Lung (tissue), 12 donors: ENCODE measurements around the gene ROCK2. TPM values are rescaled to one million over a fixed set of nuclear protein-coding genes. Genes with fewer than 3 reads are reported as not detected.

Experiments used
- ATAC-seq: fragments of 200-7000 bp; cut with Tn5 transposase; one replicate; pipeline ENCODE4 v1.9.1; 2020; ENCODE audit warnings: moderate number of reproducible peaks; ENCODE audit not compliant: insufficient read depth, low FRiP score
- DNase-seq, 3 donors: peaks; one replicate each; pipeline ENCODE4 v3.0.0-alpha.2; 2013 to 2017
- H3K27ac ChIP-seq, 2 donors: one replicate each; pipeline ENCODE4 v1.5.1; 2013; ENCODE audit warnings: mild to moderate bottlenecking in 2 of 2, moderate library complexity in 2 of 2, control low read depth in 1 of 2, inconsistent platforms in 1 of 2, low read depth in 1 of 2, low read length in 1 of 2
- H3K27me3 ChIP-seq, 3 donors: one replicate each; pipeline ENCODE4 v1.5.1; 2013; ENCODE audit warnings: low read length in 2 of 3; ENCODE audit not compliant: control insufficient read depth in 3 of 3, insufficient read depth in 3 of 3
- H3K36me3 ChIP-seq, 4 donors: one replicate each; pipeline ENCODE4 v1.5.1; 2013; ENCODE audit warnings: low read length in 4 of 4, mild to moderate bottlenecking in 1 of 4, moderate library complexity in 1 of 4; ENCODE audit not compliant: control insufficient read depth in 4 of 4, insufficient read depth in 4 of 4
- H3K4me1 ChIP-seq, 5 donors: one replicate each; pipeline ENCODE4 v1.5.1; 2013; ENCODE audit warnings: low read length in 5 of 5, mild to moderate bottlenecking in 2 of 5, moderate library complexity in 1 of 5; ENCODE audit not compliant: control insufficient read depth in 5 of 5, insufficient read depth in 5 of 5
- H3K4me3 ChIP-seq: one replicate; pipeline ENCODE4 v1.5.1; 2013; ENCODE audit warnings: mild to moderate bottlenecking, control low read depth, moderate library complexity
- H3K9ac ChIP-seq, 2 donors: one replicate each; pipeline ENCODE4 v1.5.1; 2013; ENCODE audit warnings: low read length in 2 of 2, control low read depth in 1 of 2; ENCODE audit not compliant: insufficient read depth in 1 of 2
- H3K9me3 ChIP-seq, 4 donors: one replicate each; pipeline ENCODE4 v1.5.1; 2013; ENCODE audit warnings: low read length in 3 of 4, mild to moderate bottlenecking in 1 of 4, moderate library complexity in 1 of 4; ENCODE audit not compliant: control insufficient read depth in 4 of 4, insufficient read depth in 3 of 4
- WGBS, 2 donors: extraction: QIAGEN DNeasy Blood & Tissue Kit; methylation state at CpG; one replicate each; pipeline ENCODE4 v1.1.7; 2013; 5-methylcytosine and 5-hydroxymethylcytosine counted together
- polyA plus RNA-seq, 2 donors: library from polyadenylated mRNA; stranded (reverse); fragments of 200-250 nt; gene quantifications; one replicate each; pipeline ENCODE4 v1.2.1, GENCODE V29; 2013
- total RNA-seq, 2 donors: library from RNA; depleted of rRNA in 1 of 2; stranded (reverse); fragments of >200 nt in 1 of 2; gene quantifications; one replicate each; pipeline ENCODE4 v1.2.1, GENCODE V29; 2014 to 2021
- TF ChIP-seq, protein P1 (sequence below): IDR thresholded peaks from 2 replicates; pipeline ENCODE4 v1.5.1; 2012; ENCODE audit warnings: mild to moderate bottlenecking; ENCODE audit errors: control extremely low read depth, extremely low read depth
- donor health status: control.
- donor health status: control.
- donor health status: Bipolar disorder and iron deficiency.
- donor health status: healthy.
- donor health status: DM: yes; HTN: yes; CAD: no.

The ROCK2 gene
- total and polyA plus RNA-seq, 4 donors: 8.0 to 103 (median 28.7) TPM

DNA sequence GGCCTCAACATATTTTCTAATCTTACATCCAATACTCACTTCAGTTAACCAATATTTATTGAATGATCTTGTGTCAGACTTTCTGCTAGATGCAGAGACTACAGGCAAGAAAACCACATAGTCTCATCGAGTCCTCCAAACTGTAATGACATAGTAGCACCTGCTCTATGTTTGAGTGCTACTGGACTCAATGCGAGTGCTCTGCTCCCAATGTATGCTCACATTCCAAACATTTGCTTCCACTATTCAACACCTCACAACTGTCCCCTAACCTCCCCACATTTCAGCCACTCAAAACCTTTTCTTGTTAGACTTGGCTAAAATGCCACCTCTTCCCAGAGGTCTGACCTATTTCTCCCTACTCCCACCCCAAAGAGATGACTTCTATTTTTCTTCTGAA is 124.0 kb downstream of the ROCK2 start:
- Histone ChIP-seq H3K9ac (no peak overlapping the region), H3K4me3 (no peak overlapping the region), H3K4me1 (peaks cover 0 to 2% (median 0%) of the 10 kb centered on the region in 5 donors), H3K27me3 (no peaks in the 10 kb centered on the region), H3K27ac (no peak overlapping the region), H3K36me3 (peaks cover 0 to 21% (median 8%) of the 10 kb centered on the region in 4 donors), H3K9me3 (no peaks in the 10 kb centered on the region)
- TF ChIP-seq, protein P1, sequence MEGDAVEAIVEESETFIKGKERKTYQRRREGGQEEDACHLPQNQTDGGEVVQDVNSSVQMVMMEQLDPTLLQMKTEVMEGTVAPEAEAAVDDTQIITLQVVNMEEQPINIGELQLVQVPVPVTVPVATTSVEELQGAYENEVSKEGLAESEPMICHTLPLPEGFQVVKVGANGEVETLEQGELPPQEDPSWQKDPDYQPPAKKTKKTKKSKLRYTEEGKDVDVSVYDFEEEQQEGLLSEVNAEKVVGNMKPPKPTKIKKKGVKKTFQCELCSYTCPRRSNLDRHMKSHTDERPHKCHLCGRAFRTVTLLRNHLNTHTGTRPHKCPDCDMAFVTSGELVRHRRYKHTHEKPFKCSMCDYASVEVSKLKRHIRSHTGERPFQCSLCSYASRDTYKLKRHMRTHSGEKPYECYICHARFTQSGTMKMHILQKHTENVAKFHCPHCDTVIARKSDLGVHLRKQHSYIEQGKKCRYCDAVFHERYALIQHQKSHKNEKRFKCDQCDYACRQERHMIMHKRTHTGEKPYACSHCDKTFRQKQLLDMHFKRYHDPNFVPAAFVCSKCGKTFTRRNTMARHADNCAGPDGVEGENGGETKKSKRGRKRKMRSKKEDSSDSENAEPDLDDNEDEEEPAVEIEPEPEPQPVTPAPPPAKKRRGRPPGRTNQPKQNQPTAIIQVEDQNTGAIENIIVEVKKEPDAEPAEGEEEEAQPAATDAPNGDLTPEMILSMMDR: no peak
- no peak for DNase-seq
- 96 to 98% methylated on average over 2 of the region's 2 CpGs for WGBS, 2 donors
- ATAC-seq: no peak

DNA sequence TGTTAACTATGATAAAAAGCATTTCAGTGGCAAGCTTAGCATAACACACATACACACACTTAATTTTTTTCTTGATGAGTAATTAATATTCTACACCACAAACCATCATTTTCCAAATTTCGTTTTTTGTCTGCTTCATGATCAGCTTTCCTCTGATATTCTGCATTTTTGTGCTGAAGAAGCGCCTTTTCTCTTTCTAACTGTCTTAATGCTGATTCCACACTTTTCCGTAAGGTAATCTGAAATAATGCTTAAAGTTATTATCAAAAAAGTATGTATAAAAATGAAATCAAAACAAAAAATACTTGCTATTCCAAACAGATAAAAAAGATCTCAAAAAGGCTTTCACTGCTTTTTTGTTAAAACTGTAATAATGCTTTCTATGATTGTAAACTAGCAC is 129.0 kb downstream of the ROCK2 start:
- H3K9ac ChIP-seq: no peak overlapping the region
- WGBS, 2 donors: 95 to 97% methylated on average over 3 of the region's 3 CpGs

DNA sequence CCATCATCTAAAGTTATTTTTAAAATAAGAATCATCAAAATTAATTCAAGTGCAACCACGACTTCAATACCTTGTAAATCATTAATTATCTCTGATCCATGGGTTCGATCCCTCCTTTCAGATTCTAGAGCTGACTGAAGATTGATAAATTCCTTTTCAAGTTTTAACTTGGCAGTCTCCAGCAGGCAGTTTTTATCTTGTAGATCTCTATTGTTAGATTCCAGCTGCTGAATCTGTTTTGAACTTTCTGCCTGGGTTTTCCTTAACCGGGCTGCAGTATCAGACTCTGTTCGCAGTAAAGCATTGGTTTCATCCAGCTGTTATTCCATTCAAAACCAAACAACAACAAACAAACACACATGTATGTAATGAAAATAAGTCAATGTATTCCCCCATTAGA is 129.7 kb downstream of the ROCK2 start:
- peaks cover 0 to 16% (median 0%) of the 10 kb centered on the region in 5 donors for H3K4me1 ChIP-seq
- TF ChIP-seq, protein P1: no peak
- WGBS, 2 donors: 63 to 78% methylated on average over 4 of the region's 4 CpGs
- no peaks in the 10 kb centered on the region for H3K27me3 ChIP-seq
- H3K27ac ChIP-seq: no peak overlapping the region
- H3K4me3 ChIP-seq: no peak overlapping the region
- DNase-seq (peak in 1 of 3 donors; percentile 42), ATAC-seq (no peak)
- H3K9me3 ChIP-seq: no peaks in the 10 kb centered on the region
- peaks cover 0 to 18% (median 10%) of the 10 kb centered on the region in 4 donors for H3K36me3 ChIP-seq
- no peak overlapping the region for H3K9ac ChIP-seq

More for the DNA sequence above, 129.0 kb downstream of the ROCK2 start:
- Histone ChIP-seq H3K27me3 (no peaks in the 10 kb centered on the region), H3K4me1 (peaks cover 0 to 16% (median 0%) of the 10 kb centered on the region in 5 donors), H3K4me3 (no peak overlapping the region), H3K36me3 (peaks cover 0 to 20% (median 10%) of the 10 kb centered on the region in 4 donors), H3K9me3 (no peaks in the 10 kb centered on the region), H3K27ac (no peak overlapping the region)
- TF ChIP-seq, protein P1: no peak
- no peak for ATAC-seq
- no peak for DNase-seq

DNA sequence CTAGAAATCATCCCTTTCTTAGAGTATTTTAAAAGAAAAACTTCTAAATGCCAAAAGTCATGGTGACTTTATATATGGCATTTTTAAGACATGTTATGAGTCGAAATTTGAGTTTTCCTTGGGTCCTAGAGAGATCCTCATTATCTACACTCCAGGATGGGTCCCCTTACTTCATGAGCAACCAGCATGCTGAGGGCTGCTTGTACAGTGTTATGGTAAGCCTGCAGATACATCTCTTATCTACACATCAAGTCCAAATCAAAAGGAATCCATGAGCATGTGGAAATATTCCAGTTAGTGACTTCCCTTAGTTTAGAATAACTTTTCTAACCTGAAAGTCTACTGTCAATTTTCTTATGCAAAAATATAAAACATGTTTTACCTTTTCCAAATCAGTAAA is 130.5 kb downstream of the ROCK2 start:
- DNase-seq: no peak
- Histone ChIP-seq H3K9ac (no peak overlapping the region), H3K27ac (no peak overlapping the region), H3K4me3 (no peak overlapping the region), H3K36me3 (peaks cover 0 to 15% (median 10%) of the 10 kb centered on the region in 4 donors), H3K9me3 (no peaks in the 10 kb centered on the region), H3K27me3 (no peaks in the 10 kb centered on the region), H3K4me1 (peaks cover 0 to 16% (median 0%) of the 10 kb centered on the region in 5 donors)
- 97 to 100% methylated on average over 1 of the region's 1 CpG for WGBS, 2 donors
- ATAC-seq: no peak
- TF ChIP-seq, protein P1: no peak
